HG02610 (cell line): Measurements from ENCODE around the gene SULT1A1.
"Not testable (repeated sequence)": the region's sequence is repeated elsewhere in the genome, so short reads cannot be mapped to it uniquely, and the experiment has no call there.

ENCODE experiments used
- ATAC-seq: cut with Tn5 transposase; IDR thresholded peaks from one replicate; pipeline ENCODE4 v1.9.1; 2021; ENCODE audit warnings: mild to moderate bottlenecking, moderate library complexity; ENCODE audit not compliant: unreplicated experiment

Gene SULT1A1

GRCh38 chr16:28608867-28609596 is 812 bp downstream of the SULT1A1 start:
- not testable (repeated sequence) for ATAC-seq

- ATAC-seq = not testable (repeated sequence)
Observed at GRCh38 chr16:28608496-28608808, 1.4 kb downstream of the SULT1A1 start.

- not testable (repeated sequence) for ATAC-seq
Observed at GRCh38 chr16:28607681-28608495, 2.0 kb downstream of the SULT1A1 start.

GRCh38 chr16:28607116-28607623 is 2.7 kb downstream of the SULT1A1 start:
- no peak for ATAC-seq

- ATAC-seq = no peak
Observed at GRCh38 chr16:28606291-28607115, 3.3 kb downstream of the SULT1A1 start.

GRCh38 chr16:28604186-28604565 is 5.7 kb downstream of the SULT1A1 start:
- ATAC-seq = no peak

- no peak for ATAC-seq
Observed at GRCh38 chr16:28603381-28604185, 6.3 kb downstream of the SULT1A1 start.

- no peak for ATAC-seq
Observed at GRCh38 chr16:28602529-28602928, 7.3 kb downstream of the SULT1A1 start.

GRCh38 chr16:28602062-28602461 is 7.8 kb downstream of the SULT1A1 start:
- not testable (repeated sequence) for ATAC-seq

- not testable (repeated sequence) for ATAC-seq
Observed at GRCh38 chr16:28601589-28601988, 8.3 kb downstream of the SULT1A1 start.

GRCh38 chr16:28600965-28601364 is 8.9 kb downstream of the SULT1A1 start:
- not testable (repeated sequence) for ATAC-seq

GRCh38 chr16:28599377-28600285 is 10.2 kb downstream of the SULT1A1 start:
- ATAC-seq = not testable (repeated sequence)

- ATAC-seq = no peak
Observed at GRCh38 chr16:28597692-28598261, 12.1 kb downstream of the SULT1A1 start.

GRCh38 chr16:28596840-28597691 is 12.8 kb downstream of the SULT1A1 start, which contains the start of gene SULT1A2:
SULT1A2 (minus strand) TSS chr16:28597050; CDS start chr16:28595930, 1,120 bp downstream.
- ATAC-seq = no peak

- ATAC-seq = no peak
Observed at GRCh38 chr16:28596115-28596630, 13.7 kb downstream of the SULT1A1 start.

GRCh38 chr16:28595451-28595850 is 14.4 kb downstream of the SULT1A1 start:
- ATAC-seq = not testable (repeated sequence)

GRCh38 chr16:28592979-28593553 is 16.8 kb downstream of the SULT1A1 start:
- ATAC-seq = no peak
